HepG2 (cell line): ENCODE measurements around the gene NLRX1. TPM values are rescaled to one million over a fixed set of nuclear protein-coding genes. Genes with fewer than 3 reads are reported as not detected.
"Not testable (repeated sequence)": the region's sequence is repeated elsewhere in the genome, so short reads cannot be mapped to it uniquely, and the experiment has no call there.

ENCODE experiments used
- ATAC-seq: fragments of 200-7000 bp; cut with Tn5 transposase; 3 replicates; pipeline ENCODE4 v1.9.1; 2020; ENCODE audit warnings: mild to moderate bottlenecking, moderate library complexity
- BruUV-seq: library from RNA; stranded (reverse); fragments of 400-500 nt; replicated peaks from 2 replicates; lab custom pipeline; 2021; lab: Mats Ljungman, UMichigan
- CTCF ChIA-PET: fragments of 300-600 bp; formaldehyde crosslinking; extraction: SDS; loops from one replicate; lab custom pipeline; 2021; ENCODE audit warnings: low total read pairs, inconsistent platforms, low intra/inter-chr PET ratio; lab: Yijun Ruan, JAX
- POLR2A ChIA-PET: fragments of 350-600 bp; sonication (Branson Sonifier 250); formaldehyde crosslinking; loops from one replicate; lab custom pipeline; 2020; ENCODE audit warnings: antibody characterized with exemption, inconsistent platforms; lab: Yijun Ruan, JAX
- DNase-seq: peaks from one replicate; pipeline ENCODE4 v3.0.0-alpha.2; 2015; ENCODE audit warnings: low spot score
- FAIRE-seq: peaks from 3 replicates; lab custom pipeline; 2011; peaks lifted over from hg19 to GRCh38; lab: Jason Lieb, UNC
- H2AFZ ChIP-seq: one replicate; pipeline ENCODE4 v1.6.1; 2011; ENCODE audit warnings: low read length, inconsistent platforms
- H3K27ac ChIP-seq: fragments of 300-600 bp; 3 replicates; pipeline ENCODE4 v1.8.0; 2011; ENCODE audit warnings: mixed run types, mild to moderate bottlenecking, mixed read lengths, low read length, inconsistent platforms; ENCODE audit not compliant: insufficient read depth; ENCODE audit errors: extremely low read length
- H3K27me3 ChIP-seq, 2 experiments: fragments of 200-600 bp in 1 of 2; 2 replicates in 1 of 2; 3 replicates in 1 of 2; pipeline versions ENCODE4 v1.6.0 to v1.8.0; 2011; ENCODE audit warnings: low read length in 2 of 2, mild to moderate bottlenecking in 2 of 2, moderate library complexity in 2 of 2, inconsistent platforms in 1 of 2; ENCODE audit not compliant: insufficient read depth in 2 of 2, control insufficient read depth in 1 of 2
- H3K36me3 ChIP-seq, 2 experiments: fragments of 200-600 bp in 1 of 2; replicated peaks in 1 of 2; 2 replicates in 1 of 2; 3 replicates in 1 of 2; pipeline versions ENCODE4 v1.5.1 to v1.8.0; 2011; ENCODE audit warnings: low read length in 2 of 2, inconsistent platforms in 1 of 2; ENCODE audit not compliant: insufficient read depth in 2 of 2, control insufficient read depth in 1 of 2
- H3K4me1 ChIP-seq: 2 replicates; pipeline ENCODE4 v1.5.1; 2012; ENCODE audit warnings: low read length, inconsistent platforms; ENCODE audit not compliant: insufficient read depth
- H3K4me2 ChIP-seq: 2 replicates; pipeline ENCODE4 v1.6.0; 2011; ENCODE audit warnings: low read depth, low read length, inconsistent platforms
- H3K4me3 ChIP-seq, 3 experiments: fragments of 200-600 bp in 1 of 3; sonication (generic), shearing (Covaris generic) in 1 of 3; replicated peaks in 1 of 3; 2 replicates each; pipeline ENCODE4 v1.5.1; 2011 to 2016; ENCODE audit warnings: low read length in 3 of 3, inconsistent platforms in 2 of 3, low read depth in 2 of 3, mild to moderate bottlenecking in 2 of 3, control low read depth in 1 of 3, mixed read lengths in 1 of 3; ENCODE audit not compliant: insufficient read depth in 1 of 3
- H3K79me2 ChIP-seq: one replicate; pipeline ENCODE4 v1.6.1; 2011; ENCODE audit warnings: low read length, inconsistent platforms; ENCODE audit not compliant: insufficient read depth
- H3K9ac ChIP-seq: 2 replicates; pipeline ENCODE4 v1.6.0; 2011; ENCODE audit warnings: mild to moderate bottlenecking, low read depth, low read length, inconsistent platforms; ENCODE audit not compliant: insufficient read depth
- H3K9me3 ChIP-seq: 2 replicates; pipeline ENCODE4 v1.5.1; 2012; ENCODE audit warnings: mild to moderate bottlenecking, low read length
- H4K20me1 ChIP-seq: 2 replicates; pipeline ENCODE4 v1.6.0; 2011; ENCODE audit warnings: inconsistent platforms, mild to moderate bottlenecking, low read length, moderate library complexity; ENCODE audit not compliant: insufficient read depth
- ETV6 ChIP-seq: sonication (generic); formaldehyde crosslinking; conservative IDR thresholded peaks from 2 replicates; pipeline ENCODE4 v1.4.0; 2020; ENCODE audit warnings: missing genetic modification reagents
- WGBS: methylation state at CpG from one replicate; pipeline ENCODE4 v1.1.6; 2017; ENCODE audit warnings: low lambda C conversion rate; 5-methylcytosine and 5-hydroxymethylcytosine counted together
- in situ Hi-C: cut with HindIII; loops from 2 replicates; pipeline ENCODE4 v1.10.0; 2017; ENCODE audit warnings: low pct_unique_long_range_greater_than_20kb; ENCODE audit not compliant: extremely low pct_ligation_motif_present
- intact Hi-C: fragments of 100-400 bp; cut with micrococcal nuclease; formaldehyde crosslinking; loops from one replicate; pipeline ENCODE4 v1.10.0; 2022; ENCODE audit not compliant: unreplicated experiment
- polyA plus RNA-seq, 8 experiments: library from polyadenylated mRNA; depleted of rRNA in 3 of 8; stranded (reverse) in 7 of 8; unstranded in 1 of 8; fragments of >200 nt; fragmentation: Illumina TruSeq in 4 of 8; extraction: Trizol in 4 of 8; gene quantifications; 2 replicates each; pipeline versions ENCODE4 v1.2.1 to v1.2.3, GENCODE V29; 2011 to 2016; ENCODE audit warnings: low read depth in 4 of 8, missing spikeins in 1 of 8, mixed read lengths in 1 of 8; ENCODE audit not compliant: insufficient read depth in 1 of 8
- total RNA-seq, 5 experiments: library from RNA; depleted of rRNA; stranded (reverse); fragments of >200 nt; fragmentation: Illumina TruSeq; extraction: Trizol; gene quantifications; 2 replicates each; pipeline ENCODE4 v1.2.3, GENCODE V29; 2016; ENCODE audit warnings: low read depth in 1 of 5
- TF ChIP-seq, protein P1 (sequence below): sonication (generic); formaldehyde crosslinking; IDR thresholded peaks from 2 replicates; pipeline ENCODE4 v1.5.0; 2020; ENCODE audit warnings: mild to moderate bottlenecking, missing genetic modification reagents, moderate library complexity

NLRX1 gene
- total and polyA plus RNA-seq, 2 of the 13 experiments (the other 11 are each of a cell fraction or from before 2014, with no cell fraction given) = 8.7 to 11.0 TPM

DNA sequence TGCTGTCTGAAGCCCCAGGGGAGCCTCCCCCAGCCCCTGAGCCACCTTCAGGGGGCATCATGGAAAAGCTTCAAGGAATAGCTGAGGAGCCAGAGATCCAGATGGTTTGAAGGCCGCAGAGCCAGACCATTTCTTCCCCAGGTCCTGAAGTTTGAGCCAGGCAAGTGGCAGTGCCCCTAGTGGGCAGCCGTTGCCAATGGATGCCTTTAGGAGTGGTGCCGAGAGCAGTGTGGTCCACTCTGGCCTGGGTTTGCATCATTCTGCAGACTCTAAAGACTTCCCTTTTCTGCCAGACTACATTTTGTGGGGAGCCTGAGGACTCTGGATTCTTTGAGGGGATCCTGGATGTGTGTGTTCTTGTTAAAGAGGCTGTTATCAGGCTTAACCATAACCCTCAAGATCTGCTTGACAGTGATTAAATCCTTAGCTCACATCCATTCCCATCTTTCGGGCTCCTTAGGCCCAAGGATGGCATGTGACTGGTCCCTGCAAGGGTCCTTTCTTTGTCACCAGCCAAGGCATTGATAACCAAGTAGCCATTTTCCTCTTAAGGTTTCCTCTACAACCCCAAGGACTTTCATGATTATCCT lies 34.0 kb upstream of the NLRX1 start:
- Histone ChIP-seq H4K20me1 (no peaks in the 10 kb centered on the region), H3K9me3 (no peaks in the 10 kb centered on the region), H3K36me3 (peaks cover 21 to 32% of the 10 kb centered on the region in 2 experiments), H3K27me3 (no peaks in the 10 kb centered on the region), H3K4me3 (no peak overlapping the region), H3K4me2 (no peak overlapping the region), H3K27ac (no peak overlapping the region), H2AFZ (no peak overlapping the region), H3K79me2 (no peaks in the 10 kb centered on the region), H3K9ac (no peak overlapping the region), H3K4me1 (peaks cover 15% of the 10 kb centered on the region)
- TF ChIP-seq, protein P1, sequence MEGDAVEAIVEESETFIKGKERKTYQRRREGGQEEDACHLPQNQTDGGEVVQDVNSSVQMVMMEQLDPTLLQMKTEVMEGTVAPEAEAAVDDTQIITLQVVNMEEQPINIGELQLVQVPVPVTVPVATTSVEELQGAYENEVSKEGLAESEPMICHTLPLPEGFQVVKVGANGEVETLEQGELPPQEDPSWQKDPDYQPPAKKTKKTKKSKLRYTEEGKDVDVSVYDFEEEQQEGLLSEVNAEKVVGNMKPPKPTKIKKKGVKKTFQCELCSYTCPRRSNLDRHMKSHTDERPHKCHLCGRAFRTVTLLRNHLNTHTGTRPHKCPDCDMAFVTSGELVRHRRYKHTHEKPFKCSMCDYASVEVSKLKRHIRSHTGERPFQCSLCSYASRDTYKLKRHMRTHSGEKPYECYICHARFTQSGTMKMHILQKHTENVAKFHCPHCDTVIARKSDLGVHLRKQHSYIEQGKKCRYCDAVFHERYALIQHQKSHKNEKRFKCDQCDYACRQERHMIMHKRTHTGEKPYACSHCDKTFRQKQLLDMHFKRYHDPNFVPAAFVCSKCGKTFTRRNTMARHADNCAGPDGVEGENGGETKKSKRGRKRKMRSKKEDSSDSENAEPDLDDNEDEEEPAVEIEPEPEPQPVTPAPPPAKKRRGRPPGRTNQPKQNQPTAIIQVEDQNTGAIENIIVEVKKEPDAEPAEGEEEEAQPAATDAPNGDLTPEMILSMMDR (CRISPR knock-in tag) = peak; percentile 24; the same call in 1 of the 2 replicates
- no peak for TF ChIP-seq ETV6 (CRISPR knock-in tag)
- intact Hi-C loops (no loop called here), in situ Hi-C loops (no loop called here)
- ATAC-seq (peak; percentile 72), DNase-seq (no peak), FAIRE-seq (no peak)
- ChIA-PET POLR2A (interaction anchor here (0.8 to 1.8 kb wide), 4 partner anchors 13 to 34 kb away, joined by 3 to 4 read pairs (median 4); partner anchors contain the start of genes C2CD2L, HINFP and NLRX1), CTCF (interaction anchor here (0.9 kb wide), 1 partner anchor 34 kb away, joined by 3 read pairs; no protein-coding TSS in a partner anchor)
- WGBS = 100% methylated on average over 1 of the region's 4 CpGs
- BruUV-seq = no TSS peak

DNA sequence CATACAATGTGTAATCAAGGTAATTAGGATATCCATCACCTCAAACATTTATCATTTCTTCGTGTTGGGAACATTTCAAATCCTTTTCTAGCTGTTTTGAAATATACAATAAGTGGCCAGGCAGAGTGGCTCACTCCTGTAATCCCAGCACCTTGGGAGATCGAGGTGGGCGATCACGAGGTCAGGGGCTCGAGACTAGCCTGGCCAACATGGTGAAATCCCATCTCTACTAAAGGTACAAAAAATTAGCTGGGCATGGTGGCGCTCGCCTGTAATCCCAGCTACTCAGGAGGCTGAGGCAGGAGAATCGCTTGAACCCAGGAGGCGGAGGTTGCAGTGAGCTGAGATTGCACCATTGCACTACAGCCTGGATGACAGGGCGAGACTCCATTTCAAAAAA lies 29.2 kb upstream of the NLRX1 start:
- H3K9me3 ChIP-seq, H3K36me3 ChIP-seq, H3K9ac ChIP-seq, H3K4me2 ChIP-seq, BruUV-seq, FAIRE-seq, CTCF ChIA-PET, ATAC-seq, DNase-seq, H3K4me3 ChIP-seq, H3K4me1 ChIP-seq, H3K27me3 ChIP-seq, H4K20me1 ChIP-seq, in situ Hi-C loops, H2AFZ ChIP-seq, H3K79me2 ChIP-seq, H3K27ac ChIP-seq, intact Hi-C loops: not testable (repeated sequence)
- POLR2A ChIA-PET = interaction anchor here (1.0 kb wide), 1 partner anchor 33 kb away, joined by 3 read pairs; the partner anchor contains the start of gene C2CD2L
- WGBS = 67% methylated on average over 10 of the region's 10 CpGs
